ENCODE results near the gene ST6GALNAC2.
"Not testable (repeated sequence)": the region's sequence is repeated elsewhere in the genome, so short reads cannot be mapped to it uniquely, and the experiment has no call there.

The ST6GALNAC2 gene

GRCh38 chr17:76585649-76586593 lies at the start of gene ST6GALNAC2:
Gene ST6GALNAC2 (minus strand): TSS chr17:76585860. CDS start chr17:76585808, 52 bp downstream.
- DNase-seq: peak; percentile 27

- DNase-seq: no peak
Measured at GRCh38 chr17:76635039-76635438, 49.4 kb upstream of the ST6GALNAC2 start.

GRCh38 chr17:76633628-76634328 lies 48.1 kb upstream of the ST6GALNAC2 start:
- DNase-seq: no peak

GRCh38 chr17:76631821-76632565 lies 46.3 kb upstream of the ST6GALNAC2 start:
- no peak for DNase-seq

DNA sequence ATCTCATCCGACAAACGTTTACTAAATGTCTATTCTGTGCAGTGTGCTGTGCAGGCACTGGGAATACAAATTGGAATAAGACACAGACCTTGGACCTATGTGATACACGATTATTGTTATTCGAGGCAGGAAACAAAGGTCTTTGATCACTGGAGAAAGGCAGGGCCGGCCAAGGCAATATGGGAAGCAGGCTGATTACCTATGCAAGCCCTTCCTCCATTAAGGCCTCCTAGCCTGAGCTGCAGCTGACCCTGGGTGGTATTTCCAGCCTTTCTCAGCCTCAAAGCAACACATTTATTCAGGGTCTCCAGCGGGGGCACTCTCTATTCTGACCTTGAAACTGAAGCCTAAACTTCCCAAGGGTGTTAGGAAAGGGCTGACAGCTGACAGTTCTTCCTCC lies 44.5 kb upstream of the ST6GALNAC2 start:
- no peak for DNase-seq

DNA sequence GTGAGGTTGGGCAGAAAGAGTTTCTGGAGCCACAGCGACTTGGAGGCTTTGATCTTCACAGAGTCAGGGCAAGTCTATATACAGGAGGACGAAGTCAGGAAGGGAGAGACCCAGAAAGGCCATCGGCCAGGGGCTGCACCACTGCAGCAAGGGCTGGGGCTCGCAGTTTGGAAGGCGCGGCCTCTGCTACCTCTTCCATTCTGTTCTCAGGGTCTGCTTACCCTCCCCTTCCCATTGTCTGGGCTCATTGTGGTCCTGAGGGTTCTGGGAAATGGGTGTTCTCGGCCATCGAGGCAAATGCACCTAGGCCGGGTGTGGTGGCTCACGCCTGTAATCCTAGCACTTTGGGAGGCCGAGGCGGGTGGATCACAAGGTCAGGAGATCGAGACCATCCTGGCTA lies 41.9 kb upstream of the ST6GALNAC2 start:
- DNase-seq: no peak

DNA sequence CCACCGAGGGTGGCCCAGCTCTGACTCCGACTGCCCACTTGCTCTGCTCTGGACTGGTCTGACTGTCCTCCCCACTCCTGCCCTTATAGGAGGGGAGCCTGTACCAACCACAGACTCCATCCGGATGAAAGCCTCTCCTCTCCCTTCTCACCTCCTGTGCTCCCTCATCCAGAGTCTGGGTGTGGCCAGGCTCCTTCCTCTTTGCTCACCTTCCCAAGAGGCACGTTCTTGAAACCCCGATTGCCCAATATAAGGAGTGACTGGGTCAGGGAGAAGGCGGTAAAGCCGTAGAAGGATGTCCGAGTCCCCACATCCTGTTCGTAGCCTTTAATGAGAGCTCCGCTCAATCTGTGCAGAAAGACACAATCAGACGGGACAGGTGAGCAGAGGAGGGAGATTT lies 40.8 kb upstream of the ST6GALNAC2 start:
- no peak for DNase-seq

DNA sequence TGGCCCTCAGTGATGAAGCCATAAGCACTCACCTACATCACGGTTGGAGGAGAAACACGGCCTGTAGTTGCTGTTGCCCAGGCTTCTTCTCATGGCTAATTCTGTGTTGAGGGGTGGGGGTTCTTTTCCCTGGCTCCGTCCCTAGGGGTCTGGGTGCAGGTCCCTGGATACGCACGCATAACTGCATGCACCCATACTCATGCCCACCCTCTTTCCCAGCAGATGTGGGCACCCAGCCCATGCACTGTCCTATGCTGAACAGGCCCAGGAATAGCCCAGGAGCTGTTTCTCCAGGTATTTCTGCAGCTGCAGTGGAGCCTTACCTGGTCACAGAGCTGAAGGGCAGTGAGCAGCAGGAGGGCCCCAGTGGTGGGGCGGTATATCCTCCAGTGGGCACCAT lies 39.8 kb upstream of the ST6GALNAC2 start:
- no peak for DNase-seq

- DNase-seq: peak; percentile 63
Measured at GRCh38 chr17:76623271-76624146, 37.8 kb upstream of the ST6GALNAC2 start.

- DNase-seq: no peak
Measured at GRCh38 chr17:76617838-76618237, 32.2 kb upstream of the ST6GALNAC2 start.

GRCh38 chr17:76614912-76615617 lies 29.4 kb upstream of the ST6GALNAC2 start:
- no peak for DNase-seq

DNA sequence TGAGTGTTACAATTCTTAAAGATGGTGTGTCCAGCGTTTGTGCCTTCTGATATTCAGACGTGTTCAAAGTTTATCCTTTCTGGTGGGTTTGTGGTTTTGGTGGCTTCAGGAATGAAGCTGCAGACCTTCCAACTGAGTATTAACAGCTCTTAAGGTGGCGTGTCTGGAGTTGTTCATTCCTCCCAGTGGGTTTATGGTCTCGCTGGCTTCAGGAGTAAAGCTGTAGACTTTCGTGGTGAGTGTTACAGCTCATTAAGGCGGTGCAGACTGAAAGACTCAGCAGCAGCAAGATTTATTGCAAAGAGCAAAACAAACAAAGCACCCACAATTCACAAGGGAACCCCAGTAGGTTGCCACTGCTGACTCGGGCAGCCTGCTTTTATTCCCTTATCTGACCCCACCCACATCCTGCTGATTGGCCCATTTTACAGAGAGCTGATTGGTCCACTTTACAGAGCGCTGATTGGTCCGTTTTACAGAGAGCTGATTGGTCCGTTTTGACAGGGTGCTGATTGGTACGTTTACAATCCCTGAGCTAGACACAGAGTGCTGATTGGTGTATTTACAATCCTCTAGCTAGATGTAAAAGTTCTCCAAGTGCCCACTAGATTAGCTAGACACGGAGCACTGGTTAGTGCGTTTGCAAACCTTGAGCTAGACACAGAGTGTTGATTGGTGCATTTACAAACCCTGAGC lies 28.6 kb upstream of the ST6GALNAC2 start:
- DNase-seq: not testable (repeated sequence)

- no peak for DNase-seq
Measured at GRCh38 chr17:76612977-76613851, 27.6 kb upstream of the ST6GALNAC2 start.

DNA sequence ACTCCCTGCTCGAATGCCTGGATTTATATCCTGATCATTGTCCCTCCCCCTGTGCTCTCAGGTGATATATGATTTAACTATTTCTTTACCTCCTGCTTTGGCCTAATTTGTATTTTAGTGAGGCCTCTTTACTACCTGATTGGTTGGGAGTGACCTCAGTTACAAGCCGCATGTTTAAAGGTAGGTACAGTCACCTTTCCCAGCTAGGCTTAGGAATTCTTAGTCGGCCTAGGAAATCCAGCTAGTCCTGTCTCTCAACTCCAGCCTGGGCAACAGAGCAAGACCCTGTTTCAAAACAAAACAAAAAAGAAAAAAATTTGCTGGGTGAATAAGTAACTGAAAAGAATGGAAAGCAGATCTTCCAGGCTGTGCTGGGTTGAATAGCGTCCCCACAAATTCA lies 26.8 kb upstream of the ST6GALNAC2 start:
- DNase-seq: no peak

DNA sequence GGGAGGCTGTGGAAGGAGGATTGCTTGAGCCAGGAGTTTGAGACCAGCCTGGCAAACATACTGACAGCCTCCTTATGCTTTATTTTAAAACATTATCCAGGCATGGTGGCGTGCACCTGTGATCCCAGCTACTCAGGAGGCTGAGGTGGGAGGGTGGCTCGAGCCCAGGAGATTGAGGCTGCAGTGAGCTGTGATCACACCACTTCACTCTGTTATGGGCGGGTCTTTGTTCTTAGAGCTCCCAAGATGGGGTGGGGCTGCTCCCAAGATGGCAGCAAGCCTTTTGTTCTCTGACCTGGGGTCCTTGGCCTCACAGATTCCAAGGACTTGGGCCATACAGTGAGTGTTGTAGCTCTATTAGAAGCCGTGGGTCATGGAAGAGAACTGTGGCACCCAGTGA lies 26.1 kb upstream of the ST6GALNAC2 start:
- no peak for DNase-seq

DNA sequence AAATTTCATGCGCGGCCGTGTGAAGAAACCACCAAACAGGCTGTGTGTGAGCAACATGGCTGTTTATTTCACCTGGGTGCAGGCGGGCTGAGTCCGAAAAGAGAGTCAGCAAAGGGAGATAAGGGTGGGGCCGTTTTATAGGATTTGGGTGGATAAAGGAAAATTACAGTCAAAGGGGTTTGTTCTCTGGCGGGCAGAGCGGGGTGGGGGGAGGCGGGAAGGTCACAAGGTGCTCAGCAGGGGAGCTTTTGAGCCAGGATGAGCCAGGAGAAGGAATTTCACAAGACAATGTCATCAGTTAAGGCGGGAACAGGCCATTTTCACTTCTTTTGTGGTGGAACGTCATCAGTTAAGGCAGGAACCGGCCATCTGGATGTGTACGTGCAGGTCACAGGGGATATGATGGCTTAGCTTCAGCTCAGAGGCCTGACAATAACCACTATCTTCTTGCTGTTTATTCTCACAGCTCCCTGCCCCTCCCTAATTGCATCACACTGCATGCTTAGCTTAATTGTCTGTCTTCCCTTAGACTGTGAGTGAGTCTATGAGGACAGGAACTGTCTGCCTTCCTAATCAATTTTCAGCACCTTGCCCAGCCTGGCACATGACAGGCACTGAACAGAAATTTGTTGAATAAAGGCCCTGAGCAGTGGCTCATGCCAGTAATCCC lies 25.6 kb upstream of the ST6GALNAC2 start:
- DNase-seq: not testable (repeated sequence)

- not testable (repeated sequence) for DNase-seq
Measured at GRCh38 chr17:76606685-76607084, 21.0 kb upstream of the ST6GALNAC2 start.

DNA sequence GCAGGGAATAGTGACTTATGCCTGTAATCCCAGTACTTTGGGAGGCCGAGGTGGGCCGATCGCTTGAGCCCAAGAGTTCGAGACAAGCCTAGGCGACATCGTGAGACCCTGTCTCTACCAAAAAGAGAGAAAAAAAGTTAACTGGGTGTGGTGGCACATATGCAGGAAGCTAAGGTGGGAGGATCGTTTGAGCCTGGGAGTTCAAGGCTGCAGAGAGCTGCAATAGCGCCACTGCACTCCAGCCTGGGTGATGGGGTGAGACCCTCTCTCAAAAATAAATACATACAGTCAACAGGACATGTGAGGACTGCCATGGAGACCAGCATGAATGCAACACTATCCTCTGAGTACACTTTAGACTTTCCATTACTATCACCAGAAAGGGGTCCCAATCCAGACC lies 15.4 kb upstream of the ST6GALNAC2 start:
- DNase-seq: no peak
